ENCODE data around the gene ADAP1. TPM values are rescaled to one million over a fixed set of nuclear protein-coding genes. Genes with fewer than 3 reads are reported as not detected.

ADAP1 gene
- polyA plus RNA-seq, 1 experiment = 5.1 TPM

DNA sequence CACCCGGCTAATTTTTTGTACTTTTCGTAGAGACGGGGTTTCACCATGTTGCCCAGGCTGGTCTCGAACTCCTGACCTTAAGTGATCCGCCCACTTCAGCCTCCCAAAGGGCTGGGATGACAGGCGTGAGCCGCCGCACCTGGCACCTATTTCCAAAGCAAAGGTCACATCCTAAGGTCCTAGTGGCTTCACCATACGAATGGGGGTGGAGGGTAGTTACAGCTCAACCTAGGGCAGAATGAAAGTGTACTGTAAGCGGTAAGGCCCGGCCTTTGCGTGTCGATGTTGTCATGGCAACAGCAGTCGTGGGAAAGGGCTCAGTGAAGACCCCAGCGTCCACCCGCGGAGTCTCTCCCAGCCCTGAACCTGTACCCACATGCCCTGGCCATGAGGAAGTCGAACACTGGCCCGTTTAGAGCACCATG, 22.4 kb upstream of the ADAP1 start:
- TF ChIP-seq, protein P1, sequence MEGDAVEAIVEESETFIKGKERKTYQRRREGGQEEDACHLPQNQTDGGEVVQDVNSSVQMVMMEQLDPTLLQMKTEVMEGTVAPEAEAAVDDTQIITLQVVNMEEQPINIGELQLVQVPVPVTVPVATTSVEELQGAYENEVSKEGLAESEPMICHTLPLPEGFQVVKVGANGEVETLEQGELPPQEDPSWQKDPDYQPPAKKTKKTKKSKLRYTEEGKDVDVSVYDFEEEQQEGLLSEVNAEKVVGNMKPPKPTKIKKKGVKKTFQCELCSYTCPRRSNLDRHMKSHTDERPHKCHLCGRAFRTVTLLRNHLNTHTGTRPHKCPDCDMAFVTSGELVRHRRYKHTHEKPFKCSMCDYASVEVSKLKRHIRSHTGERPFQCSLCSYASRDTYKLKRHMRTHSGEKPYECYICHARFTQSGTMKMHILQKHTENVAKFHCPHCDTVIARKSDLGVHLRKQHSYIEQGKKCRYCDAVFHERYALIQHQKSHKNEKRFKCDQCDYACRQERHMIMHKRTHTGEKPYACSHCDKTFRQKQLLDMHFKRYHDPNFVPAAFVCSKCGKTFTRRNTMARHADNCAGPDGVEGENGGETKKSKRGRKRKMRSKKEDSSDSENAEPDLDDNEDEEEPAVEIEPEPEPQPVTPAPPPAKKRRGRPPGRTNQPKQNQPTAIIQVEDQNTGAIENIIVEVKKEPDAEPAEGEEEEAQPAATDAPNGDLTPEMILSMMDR (IDR thresholded peaks at IDR 0.05; ENCODE audit: insufficient read depth, low read depth, low read length) = no peak
- DNase-seq (ENCODE audit: low read depth) = no peak
- H3K27me3 ChIP-seq (ENCODE audit: control insufficient read depth, insufficient read depth, low read length) = no peaks in the 10 kb centered on the region
- no peak overlapping the region for H3K4me3 ChIP-seq (ENCODE audit: low read depth, low read length)
- ChIA-PET CTCF (interaction anchor here (0.6 to 6.7 kb wide), 3 partner anchors 16 to 149 kb away, joined by 3 to 68 read pairs (median 22); no protein-coding TSS in a partner anchor), POLR2A (no interaction called here)
- H3K36me3 ChIP-seq (ENCODE audit: control insufficient read depth, insufficient read depth, low read length) = peaks cover 6% of the 10 kb centered on the region

DNA sequence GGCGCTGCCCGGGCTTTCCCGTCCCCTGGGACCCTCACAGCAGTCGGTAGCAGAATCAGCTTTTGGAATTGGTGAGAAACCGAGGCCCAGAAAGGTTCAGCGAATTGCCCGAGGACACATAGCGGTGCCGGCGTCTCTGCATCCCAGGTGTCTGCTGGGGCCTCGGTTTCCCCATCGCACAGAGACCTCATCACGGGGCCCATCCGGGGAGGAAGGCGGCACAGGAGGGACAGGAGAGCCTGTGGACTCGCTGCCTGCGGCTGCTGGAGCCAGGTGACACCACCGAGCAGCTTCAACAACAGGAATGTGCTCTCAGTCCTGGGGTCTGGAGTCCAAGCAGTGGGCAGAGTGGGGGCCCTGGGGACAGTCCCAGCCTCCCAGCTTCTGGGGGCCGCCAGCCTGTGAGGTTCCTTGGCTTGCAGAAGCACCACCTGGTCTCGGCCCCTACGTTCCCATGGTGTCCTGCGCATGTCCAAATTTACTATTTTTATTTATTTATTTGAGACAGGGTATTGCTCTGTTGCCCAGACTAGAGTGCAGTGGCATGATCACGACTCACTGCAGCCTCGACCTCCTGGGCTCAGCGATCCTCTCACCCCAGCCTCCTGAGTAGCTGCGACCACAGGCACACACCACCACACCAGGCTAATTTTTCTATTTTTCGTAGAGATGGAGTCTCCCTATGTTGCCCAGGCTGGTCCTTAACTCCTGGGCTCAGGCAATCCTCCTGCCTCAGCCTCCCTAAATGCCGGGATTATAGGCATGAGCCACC, 21.4 kb upstream of the ADAP1 start:
- DNase-seq (ENCODE audit: low read depth) = no peak
- POLR2A ChIA-PET = interaction anchor here (0.6 kb wide), 1 partner anchor 126 kb away, joined by 4 read pairs; no protein-coding TSS in a partner anchor
- Histone ChIP-seq H3K4me3 (ENCODE audit: low read depth, low read length) (peak overlapping the region; percentile 100), H3K36me3 (ENCODE audit: control insufficient read depth, insufficient read depth, low read length) (peaks cover 10% of the 10 kb centered on the region), H3K27me3 (ENCODE audit: control insufficient read depth, insufficient read depth, low read length) (no peaks in the 10 kb centered on the region)
- TF ChIP-seq, protein P1 (IDR thresholded peaks at IDR 0.05; ENCODE audit: insufficient read depth, low read depth, low read length) = no peak
- CTCF ChIA-PET = interaction anchor here (0.8 to 6.7 kb wide), 4 partner anchors 10 to 90 kb away, joined by 4 to 68 read pairs (median 14); no protein-coding TSS in a partner anchor

GRCh38 chr7:974820-975681, 20.6 kb upstream of the ADAP1 start, which contains the start of gene COX19:
TSS of gene COX19 (minus strand) at chr7:975549. CDS start at chr7:975509, 40 bp downstream.
- TF ChIP-seq, protein P1 (IDR thresholded peaks at IDR 0.05; ENCODE audit: insufficient read depth, low read depth, low read length) = no peak
- peak; percentile 26 for DNase-seq (ENCODE audit: low read depth)
- H3K36me3 ChIP-seq (ENCODE audit: control insufficient read depth, insufficient read depth, low read length) = peaks cover 13% of the 10 kb centered on the region
- CTCF ChIA-PET = interaction anchor here (0.8 to 6.7 kb wide), 6 partner anchors 11 to 91 kb away, joined by 4 to 68 read pairs (median 4); no protein-coding TSS in a partner anchor
- no peaks in the 10 kb centered on the region for H3K27me3 ChIP-seq (ENCODE audit: control insufficient read depth, insufficient read depth, low read length)
- H3K4me3 ChIP-seq (ENCODE audit: low read depth, low read length) = peak within 1 kb of the TSS; percentile 100
- POLR2A ChIA-PET = interaction anchor here (0.5 to 0.7 kb wide), 3 partner anchors 66 to 127 kb away, joined by 4 to 6 read pairs (median 4); no protein-coding TSS in a partner anchor

GRCh38 chr7:974172-974571, 19.7 kb upstream of the ADAP1 start:
- no peak for DNase-seq (ENCODE audit: low read depth)
- peak overlapping the region; percentile 100 for H3K4me3 ChIP-seq (ENCODE audit: low read depth, low read length)
- TF ChIP-seq, protein P1 (IDR thresholded peaks at IDR 0.05; ENCODE audit: insufficient read depth, low read depth, low read length) = no peak
- H3K27me3 ChIP-seq (ENCODE audit: control insufficient read depth, insufficient read depth, low read length) = no peaks in the 10 kb centered on the region
- ChIA-PET POLR2A (interaction anchor here (0.5 to 0.7 kb wide), 2 partner anchors 65 to 124 kb away, joined by 4 to 6 read pairs; no protein-coding TSS in a partner anchor), CTCF (interaction anchor here (1.3 to 6.7 kb wide), 4 partner anchors 17 to 91 kb away, joined by 4 to 68 read pairs (median 14); no protein-coding TSS in a partner anchor)
- H3K36me3 ChIP-seq (ENCODE audit: control insufficient read depth, insufficient read depth, low read length) = peaks cover 18% of the 10 kb centered on the region
